HEK293 (cell line): ENCODE data around the gene NCK1.

Experiments
- KLF1 ChIP-seq: fragments of 450-650 bp; formaldehyde crosslinking; IDR thresholded peaks from 2 replicates; pipeline ENCODE4 v1.5.1; 2016; ENCODE audit warnings: missing biosample characterization, missing genetic modification characterization
- YY1 ChIP-seq: fragments of 450-650 bp; formaldehyde crosslinking; IDR thresholded peaks from 2 replicates; pipeline ENCODE4 v1.5.1; 2018; ENCODE audit warnings: missing biosample characterization, missing genetic modification characterization
- ZNF169 ChIP-seq: fragments of 450-650 bp; formaldehyde crosslinking; IDR thresholded peaks from 2 replicates; pipeline ENCODE4 v1.5.1; 2016; ENCODE audit warnings: missing biosample characterization, missing genetic modification characterization
- ZNF211 ChIP-seq: fragments of 450-650 bp; formaldehyde crosslinking; IDR thresholded peaks from 2 replicates; pipeline ENCODE4 v1.5.1; 2016; ENCODE audit warnings: low read depth, missing biosample characterization, missing genetic modification characterization
- ZNF311 ChIP-seq: fragments of 450-650 bp; formaldehyde crosslinking; IDR thresholded peaks from 2 replicates; pipeline ENCODE4 v1.5.1; 2017; ENCODE audit warnings: missing biosample characterization, missing genetic modification characterization, borderline replicate concordance
- ZNF707 ChIP-seq: fragments of 450-650 bp; formaldehyde crosslinking; IDR thresholded peaks from 2 replicates; pipeline ENCODE4 v1.5.1; 2016; ENCODE audit warnings: missing biosample characterization, missing genetic modification characterization
- TF ChIP-seq, protein P1 (sequence below): fragments of 450-650 bp; formaldehyde crosslinking; IDR thresholded peaks from 2 replicates; pipeline ENCODE4 v1.5.1; 2016; ENCODE audit warnings: missing biosample characterization, missing genetic modification characterization
- TF ChIP-seq, protein P2 (sequence below): fragments of 450-650 bp; formaldehyde crosslinking; conservative IDR thresholded peaks from 2 replicates; pipeline ENCODE4 v1.5.1; 2016; ENCODE audit warnings: low read depth, missing biosample characterization, missing genetic modification characterization
- TF ChIP-seq, protein P3 (sequence below): fragments of 450-650 bp; formaldehyde crosslinking; IDR thresholded peaks from 2 replicates; pipeline ENCODE4 v1.5.1; 2016; ENCODE audit warnings: missing biosample characterization, missing genetic modification characterization
- TF ChIP-seq, protein P4 (sequence below): fragments of 450-650 bp; formaldehyde crosslinking; IDR thresholded peaks from 2 replicates; pipeline ENCODE4 v1.5.1; 2016; ENCODE audit warnings: missing biosample characterization, missing genetic modification characterization
- TF ChIP-seq, protein P5 (sequence below): fragments of 450-650 bp; formaldehyde crosslinking; IDR thresholded peaks from 2 replicates; pipeline ENCODE4 v1.5.1; 2017; ENCODE audit warnings: missing biosample characterization, missing genetic modification characterization

DNA sequence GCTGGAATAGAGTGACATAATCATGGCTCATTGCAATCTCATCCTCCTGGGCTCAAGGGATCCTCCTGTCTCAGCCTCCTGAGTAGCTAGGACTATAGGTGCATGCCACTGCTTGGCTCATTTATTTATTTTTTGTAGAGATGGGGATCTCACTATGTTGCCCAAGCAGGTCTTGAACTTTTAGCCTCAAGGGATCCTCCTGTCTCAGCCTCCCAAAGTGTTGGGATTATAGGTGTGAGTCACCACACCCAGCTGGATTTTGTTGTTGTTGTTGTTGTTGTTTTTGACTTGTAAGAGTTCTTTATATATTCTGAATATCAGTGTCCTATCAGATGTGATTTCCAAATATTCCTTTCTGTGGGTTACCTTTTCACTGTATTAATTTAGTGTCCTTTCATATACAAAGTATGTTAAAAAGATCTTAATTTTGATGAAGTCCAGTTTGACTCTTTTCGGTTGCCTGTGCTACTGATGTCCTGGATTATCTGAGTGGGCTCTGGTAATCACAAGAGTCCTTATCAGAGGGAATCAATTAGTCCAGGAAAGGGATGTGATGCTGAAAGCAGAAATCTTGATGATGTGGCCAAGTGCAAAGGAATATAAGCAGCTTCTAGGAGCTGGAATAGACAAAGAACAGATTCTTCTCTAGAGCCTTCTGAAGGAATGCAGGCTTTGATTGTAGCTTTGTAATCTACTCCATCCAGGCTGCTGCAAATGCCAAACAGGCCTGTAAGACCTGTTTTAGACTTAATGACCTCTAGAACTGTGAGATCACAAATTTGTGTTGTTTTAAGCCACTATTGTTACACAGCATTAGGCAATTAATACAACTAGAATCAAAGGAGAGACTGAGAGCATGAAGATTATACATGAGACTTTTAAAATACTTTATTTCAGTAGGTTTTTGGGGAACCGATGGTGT, 30.2 kb downstream of the NCK1 start:
- no peak for TF ChIP-seq KLF1 (tag by site-specific recombination)
- TF ChIP-seq, protein P1, sequence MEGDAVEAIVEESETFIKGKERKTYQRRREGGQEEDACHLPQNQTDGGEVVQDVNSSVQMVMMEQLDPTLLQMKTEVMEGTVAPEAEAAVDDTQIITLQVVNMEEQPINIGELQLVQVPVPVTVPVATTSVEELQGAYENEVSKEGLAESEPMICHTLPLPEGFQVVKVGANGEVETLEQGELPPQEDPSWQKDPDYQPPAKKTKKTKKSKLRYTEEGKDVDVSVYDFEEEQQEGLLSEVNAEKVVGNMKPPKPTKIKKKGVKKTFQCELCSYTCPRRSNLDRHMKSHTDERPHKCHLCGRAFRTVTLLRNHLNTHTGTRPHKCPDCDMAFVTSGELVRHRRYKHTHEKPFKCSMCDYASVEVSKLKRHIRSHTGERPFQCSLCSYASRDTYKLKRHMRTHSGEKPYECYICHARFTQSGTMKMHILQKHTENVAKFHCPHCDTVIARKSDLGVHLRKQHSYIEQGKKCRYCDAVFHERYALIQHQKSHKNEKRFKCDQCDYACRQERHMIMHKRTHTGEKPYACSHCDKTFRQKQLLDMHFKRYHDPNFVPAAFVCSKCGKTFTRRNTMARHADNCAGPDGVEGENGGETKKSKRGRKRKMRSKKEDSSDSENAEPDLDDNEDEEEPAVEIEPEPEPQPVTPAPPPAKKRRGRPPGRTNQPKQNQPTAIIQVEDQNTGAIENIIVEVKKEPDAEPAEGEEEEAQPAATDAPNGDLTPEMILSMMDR (tag by site-specific recombination): no peak
- no peak for TF ChIP-seq ZNF211 (tag by site-specific recombination)
- TF ChIP-seq ZNF169 (tag by site-specific recombination): no peak
- no peak for TF ChIP-seq ZNF311 (tag by site-specific recombination)
- TF ChIP-seq, protein P2, sequence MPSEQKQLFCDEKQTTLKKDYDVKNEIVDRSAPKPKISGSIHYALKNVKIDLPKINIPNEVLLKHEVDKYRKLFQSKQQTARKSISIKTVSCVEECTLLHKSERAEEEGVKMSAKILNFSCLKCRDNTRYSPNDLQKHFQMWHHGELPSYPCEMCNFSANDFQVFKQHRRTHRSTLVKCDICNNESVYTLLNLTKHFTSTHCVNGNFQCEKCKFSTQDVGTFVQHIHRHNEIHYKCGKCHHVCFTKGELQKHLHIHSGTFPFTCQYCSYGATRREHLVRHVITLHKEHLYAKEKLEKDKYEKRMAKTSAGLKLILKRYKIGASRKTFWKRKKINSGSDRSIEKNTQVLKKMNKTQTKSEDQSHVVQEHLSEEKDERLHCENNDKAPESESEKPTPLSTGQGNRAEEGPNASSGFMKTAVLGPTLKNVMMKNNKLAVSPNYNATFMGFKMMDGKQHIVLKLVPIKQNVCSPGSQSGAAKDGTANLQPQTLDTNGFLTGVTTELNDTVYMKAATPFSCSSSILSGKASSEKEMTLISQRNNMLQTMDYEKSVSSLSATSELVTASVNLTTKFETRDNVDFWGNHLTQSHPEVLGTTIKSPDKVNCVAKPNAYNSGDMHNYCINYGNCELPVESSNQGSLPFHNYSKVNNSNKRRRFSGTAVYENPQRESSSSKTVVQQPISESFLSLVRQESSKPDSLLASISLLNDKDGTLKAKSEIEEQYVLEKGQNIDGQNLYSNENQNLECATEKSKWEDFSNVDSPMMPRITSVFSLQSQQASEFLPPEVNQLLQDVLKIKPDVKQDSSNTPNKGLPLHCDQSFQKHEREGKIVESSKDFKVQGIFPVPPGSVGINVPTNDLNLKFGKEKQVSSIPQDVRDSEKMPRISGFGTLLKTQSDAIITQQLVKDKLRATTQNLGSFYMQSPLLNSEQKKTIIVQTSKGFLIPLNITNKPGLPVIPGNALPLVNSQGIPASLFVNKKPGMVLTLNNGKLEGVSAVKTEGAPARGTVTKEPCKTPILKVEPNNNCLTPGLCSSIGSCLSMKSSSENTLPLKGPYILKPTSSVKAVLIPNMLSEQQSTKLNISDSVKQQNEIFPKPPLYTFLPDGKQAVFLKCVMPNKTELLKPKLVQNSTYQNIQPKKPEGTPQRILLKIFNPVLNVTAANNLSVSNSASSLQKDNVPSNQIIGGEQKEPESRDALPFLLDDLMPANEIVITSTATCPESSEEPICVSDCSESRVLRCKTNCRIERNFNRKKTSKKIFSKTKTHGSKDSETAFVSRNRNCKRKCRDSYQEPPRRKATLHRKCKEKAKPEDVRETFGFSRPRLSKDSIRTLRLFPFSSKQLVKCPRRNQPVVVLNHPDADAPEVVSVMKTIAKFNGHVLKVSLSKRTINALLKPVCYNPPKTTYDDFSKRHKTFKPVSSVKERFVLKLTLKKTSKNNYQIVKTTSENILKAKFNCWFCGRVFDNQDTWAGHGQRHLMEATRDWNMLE (tag by site-specific recombination): no peak
- TF ChIP-seq, protein P3, sequence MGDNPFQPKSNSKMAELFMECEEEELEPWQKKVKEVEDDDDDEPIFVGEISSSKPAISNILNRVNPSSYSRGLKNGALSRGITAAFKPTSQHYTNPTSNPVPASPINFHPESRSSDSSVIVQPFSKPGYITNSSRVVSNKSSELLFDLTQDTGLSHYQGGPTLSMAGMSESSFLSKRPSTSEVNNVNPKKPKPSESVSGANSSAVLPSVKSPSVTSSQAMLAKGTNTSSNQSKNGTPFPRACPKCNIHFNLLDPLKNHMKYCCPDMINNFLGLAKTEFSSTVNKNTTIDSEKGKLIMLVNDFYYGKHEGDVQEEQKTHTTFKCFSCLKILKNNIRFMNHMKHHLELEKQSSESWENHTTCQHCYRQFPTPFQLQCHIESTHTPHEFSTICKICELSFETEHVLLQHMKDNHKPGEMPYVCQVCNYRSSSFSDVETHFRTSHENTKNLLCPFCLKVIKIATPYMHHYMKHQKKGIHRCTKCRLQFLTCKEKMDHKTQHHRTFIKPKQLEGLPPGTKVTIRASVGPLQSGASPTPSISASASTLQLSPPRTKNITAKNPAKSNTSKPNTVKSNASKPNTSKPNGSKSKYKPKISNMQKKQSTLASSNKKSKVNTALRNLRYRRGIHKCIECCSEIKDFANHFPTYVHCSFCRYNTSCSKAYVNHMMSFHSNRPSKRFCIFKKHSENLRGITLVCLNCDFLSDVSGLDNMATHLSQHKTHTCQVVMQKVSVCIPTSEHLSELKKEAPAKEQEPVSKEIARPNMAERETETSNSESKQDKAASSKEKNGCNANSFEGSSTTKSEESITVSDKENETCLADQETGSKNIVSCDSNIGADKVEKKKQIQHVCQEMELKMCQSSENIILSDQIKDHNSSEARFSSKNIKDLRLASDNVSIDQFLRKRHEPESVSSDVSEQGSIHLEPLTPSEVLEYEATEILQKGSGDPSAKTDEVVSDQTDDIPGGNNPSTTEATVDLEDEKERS (tag by site-specific recombination): no peak
- no peak for TF ChIP-seq YY1
- TF ChIP-seq, protein P4, sequence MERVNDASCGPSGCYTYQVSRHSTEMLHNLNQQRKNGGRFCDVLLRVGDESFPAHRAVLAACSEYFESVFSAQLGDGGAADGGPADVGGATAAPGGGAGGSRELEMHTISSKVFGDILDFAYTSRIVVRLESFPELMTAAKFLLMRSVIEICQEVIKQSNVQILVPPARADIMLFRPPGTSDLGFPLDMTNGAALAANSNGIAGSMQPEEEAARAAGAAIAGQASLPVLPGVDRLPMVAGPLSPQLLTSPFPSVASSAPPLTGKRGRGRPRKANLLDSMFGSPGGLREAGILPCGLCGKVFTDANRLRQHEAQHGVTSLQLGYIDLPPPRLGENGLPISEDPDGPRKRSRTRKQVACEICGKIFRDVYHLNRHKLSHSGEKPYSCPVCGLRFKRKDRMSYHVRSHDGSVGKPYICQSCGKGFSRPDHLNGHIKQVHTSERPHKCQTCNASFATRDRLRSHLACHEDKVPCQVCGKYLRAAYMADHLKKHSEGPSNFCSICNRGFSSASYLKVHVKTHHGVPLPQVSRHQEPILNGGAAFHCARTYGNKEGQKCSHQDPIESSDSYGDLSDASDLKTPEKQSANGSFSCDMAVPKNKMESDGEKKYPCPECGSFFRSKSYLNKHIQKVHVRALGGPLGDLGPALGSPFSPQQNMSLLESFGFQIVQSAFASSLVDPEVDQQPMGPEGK (tag by site-specific recombination): no peak
- TF ChIP-seq ZNF707 (tag by site-specific recombination): no peak
- TF ChIP-seq, protein P5, sequence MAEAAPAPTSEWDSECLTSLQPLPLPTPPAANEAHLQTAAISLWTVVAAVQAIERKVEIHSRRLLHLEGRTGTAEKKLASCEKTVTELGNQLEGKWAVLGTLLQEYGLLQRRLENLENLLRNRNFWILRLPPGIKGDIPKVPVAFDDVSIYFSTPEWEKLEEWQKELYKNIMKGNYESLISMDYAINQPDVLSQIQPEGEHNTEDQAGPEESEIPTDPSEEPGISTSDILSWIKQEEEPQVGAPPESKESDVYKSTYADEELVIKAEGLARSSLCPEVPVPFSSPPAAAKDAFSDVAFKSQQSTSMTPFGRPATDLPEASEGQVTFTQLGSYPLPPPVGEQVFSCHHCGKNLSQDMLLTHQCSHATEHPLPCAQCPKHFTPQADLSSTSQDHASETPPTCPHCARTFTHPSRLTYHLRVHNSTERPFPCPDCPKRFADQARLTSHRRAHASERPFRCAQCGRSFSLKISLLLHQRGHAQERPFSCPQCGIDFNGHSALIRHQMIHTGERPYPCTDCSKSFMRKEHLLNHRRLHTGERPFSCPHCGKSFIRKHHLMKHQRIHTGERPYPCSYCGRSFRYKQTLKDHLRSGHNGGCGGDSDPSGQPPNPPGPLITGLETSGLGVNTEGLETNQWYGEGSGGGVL (tag by site-specific recombination): no peak
